ENCODE measurements around the gene AS3MT.

GRCh38 chr10:102822222-102822621 is 47.0 kb upstream of the AS3MT start:
- TF ChIP-seq CTCF (IDR thresholded peaks at IDR 0.05 in 2 of 3, conservative IDR thresholded peaks at IDR 0.05 in 1 of 3; ENCODE audit: control insufficient read depth in 2 of 3, extremely low read depth in 1 of 3, insufficient read depth in 1 of 3, low read depth in 3 of 3, low read length in 3 of 3): no peak
- TF ChIP-seq, protein P1, sequence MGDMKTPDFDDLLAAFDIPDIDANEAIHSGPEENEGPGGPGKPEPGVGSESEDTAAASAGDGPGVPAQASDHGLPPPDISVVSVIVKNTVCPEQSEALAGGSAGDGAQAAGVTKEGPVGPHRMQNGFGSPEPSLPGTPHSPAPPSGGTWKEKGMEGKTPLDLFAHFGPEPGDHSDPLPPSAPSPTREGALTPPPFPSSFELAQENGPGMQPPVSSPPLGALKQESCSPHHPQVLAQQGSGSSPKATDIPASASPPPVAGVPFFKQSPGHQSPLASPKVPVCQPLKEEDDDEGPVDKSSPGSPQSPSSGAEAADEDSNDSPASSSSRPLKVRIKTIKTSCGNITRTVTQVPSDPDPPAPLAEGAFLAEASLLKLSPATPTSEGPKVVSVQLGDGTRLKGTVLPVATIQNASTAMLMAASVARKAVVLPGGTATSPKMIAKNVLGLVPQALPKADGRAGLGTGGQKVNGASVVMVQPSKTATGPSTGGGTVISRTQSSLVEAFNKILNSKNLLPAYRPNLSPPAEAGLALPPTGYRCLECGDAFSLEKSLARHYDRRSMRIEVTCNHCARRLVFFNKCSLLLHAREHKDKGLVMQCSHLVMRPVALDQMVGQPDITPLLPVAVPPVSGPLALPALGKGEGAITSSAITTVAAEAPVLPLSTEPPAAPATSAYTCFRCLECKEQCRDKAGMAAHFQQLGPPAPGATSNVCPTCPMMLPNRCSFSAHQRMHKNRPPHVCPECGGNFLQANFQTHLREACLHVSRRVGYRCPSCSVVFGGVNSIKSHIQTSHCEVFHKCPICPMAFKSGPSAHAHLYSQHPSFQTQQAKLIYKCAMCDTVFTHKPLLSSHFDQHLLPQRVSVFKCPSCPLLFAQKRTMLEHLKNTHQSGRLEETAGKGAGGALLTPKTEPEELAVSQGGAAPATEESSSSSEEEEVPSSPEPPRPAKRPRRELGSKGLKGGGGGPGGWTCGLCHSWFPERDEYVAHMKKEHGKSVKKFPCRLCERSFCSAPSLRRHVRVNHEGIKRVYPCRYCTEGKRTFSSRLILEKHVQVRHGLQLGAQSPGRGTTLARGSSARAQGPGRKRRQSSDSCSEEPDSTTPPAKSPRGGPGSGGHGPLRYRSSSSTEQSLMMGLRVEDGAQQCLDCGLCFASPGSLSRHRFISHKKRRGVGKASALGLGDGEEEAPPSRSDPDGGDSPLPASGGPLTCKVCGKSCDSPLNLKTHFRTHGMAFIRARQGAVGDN (IDR thresholded peaks at IDR 0.05): no peak
- no peak for TF ChIP-seq POLR2A (IDR thresholded peaks at IDR 0.05; ENCODE audit: low read depth, low read length)
- no peak for TF ChIP-seq SIN3A (IDR thresholded peaks at IDR 0.05; ENCODE audit: low read depth, low read length)
- no peak for TF ChIP-seq RFX5 (IDR thresholded peaks at IDR 0.05; ENCODE audit: low read depth, low read length)
- TF ChIP-seq POLR2AphosphoS5 (IDR thresholded peaks at IDR 0.05; ENCODE audit: low read length): no peak
- TF ChIP-seq BHLHE40 (IDR thresholded peaks at IDR 0.05; ENCODE audit: borderline replicate concordance in 1 of 2, low read depth in 2 of 2, low read length in 1 of 2): no peak
- TF ChIP-seq SP1 (IDR thresholded peaks at IDR 0.05; ENCODE audit: low read depth, low read length): no peak
- no peak for TF ChIP-seq CBX3 (IDR thresholded peaks at IDR 0.05; ENCODE audit: borderline replicate concordance, low read depth)
- TF ChIP-seq CBFB (IDR thresholded peaks at IDR 0.05; ENCODE audit: low read depth): no peak
- TF ChIP-seq FOXM1 (IDR thresholded peaks at IDR 0.05; ENCODE audit: low read depth, low read length): no peak
